ENCODE data around the gene TMEM156. TPM values are rescaled to one million over a fixed set of nuclear protein-coding genes. Genes with fewer than 3 reads are reported as not detected.

Gene TMEM156
- total RNA-seq, 4 donors from 2014 or later: 0.15 to 9.6 (median 1.1) TPM; not detected in 1

DNA sequence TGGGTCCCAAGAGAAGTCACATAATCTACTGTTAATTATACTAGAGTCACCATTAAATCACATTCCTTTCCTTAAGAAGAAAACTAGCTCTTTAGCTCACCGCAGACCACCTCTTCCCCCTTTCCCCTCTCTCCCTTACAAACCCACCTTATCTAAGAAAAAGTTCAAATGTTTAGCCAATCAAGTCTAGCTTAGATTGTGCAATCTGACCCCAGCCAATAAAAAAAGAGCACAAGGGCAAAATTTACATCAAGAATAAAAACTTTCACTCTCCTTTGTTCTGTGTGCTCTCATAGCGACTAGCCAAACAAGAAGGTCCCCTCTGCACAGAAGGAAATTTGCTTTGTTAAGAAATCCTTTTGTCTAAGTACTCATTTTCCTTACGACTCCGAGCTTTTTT, 76.3 kb downstream of the TMEM156 start:
- no peaks in the 10 kb centered on the region for H3K36me3 ChIP-seq
- 85 to 86% methylated on average over 4 of the region's 4 CpGs for WGBS, 2 donors
- no peaks in the 10 kb centered on the region for H3K27me3 ChIP-seq
- peaks cover 0 to 4% (median 0%) of the 10 kb centered on the region in 3 donors for H3K4me1 ChIP-seq
- H3K9me3 ChIP-seq: no peaks in the 10 kb centered on the region
- intact Hi-C loops (cut with DNase I): no loop called here
- no peak for DNase-seq
- H3K27ac ChIP-seq: no peak overlapping the region
- H3K4me3 ChIP-seq: no peak overlapping the region
- no peak for TF ChIP-seq POLR2A (IDR thresholded peaks at IDR 0.05)
- TF ChIP-seq, protein P1, sequence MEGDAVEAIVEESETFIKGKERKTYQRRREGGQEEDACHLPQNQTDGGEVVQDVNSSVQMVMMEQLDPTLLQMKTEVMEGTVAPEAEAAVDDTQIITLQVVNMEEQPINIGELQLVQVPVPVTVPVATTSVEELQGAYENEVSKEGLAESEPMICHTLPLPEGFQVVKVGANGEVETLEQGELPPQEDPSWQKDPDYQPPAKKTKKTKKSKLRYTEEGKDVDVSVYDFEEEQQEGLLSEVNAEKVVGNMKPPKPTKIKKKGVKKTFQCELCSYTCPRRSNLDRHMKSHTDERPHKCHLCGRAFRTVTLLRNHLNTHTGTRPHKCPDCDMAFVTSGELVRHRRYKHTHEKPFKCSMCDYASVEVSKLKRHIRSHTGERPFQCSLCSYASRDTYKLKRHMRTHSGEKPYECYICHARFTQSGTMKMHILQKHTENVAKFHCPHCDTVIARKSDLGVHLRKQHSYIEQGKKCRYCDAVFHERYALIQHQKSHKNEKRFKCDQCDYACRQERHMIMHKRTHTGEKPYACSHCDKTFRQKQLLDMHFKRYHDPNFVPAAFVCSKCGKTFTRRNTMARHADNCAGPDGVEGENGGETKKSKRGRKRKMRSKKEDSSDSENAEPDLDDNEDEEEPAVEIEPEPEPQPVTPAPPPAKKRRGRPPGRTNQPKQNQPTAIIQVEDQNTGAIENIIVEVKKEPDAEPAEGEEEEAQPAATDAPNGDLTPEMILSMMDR (IDR thresholded peaks at IDR 0.05): no peak

DNA sequence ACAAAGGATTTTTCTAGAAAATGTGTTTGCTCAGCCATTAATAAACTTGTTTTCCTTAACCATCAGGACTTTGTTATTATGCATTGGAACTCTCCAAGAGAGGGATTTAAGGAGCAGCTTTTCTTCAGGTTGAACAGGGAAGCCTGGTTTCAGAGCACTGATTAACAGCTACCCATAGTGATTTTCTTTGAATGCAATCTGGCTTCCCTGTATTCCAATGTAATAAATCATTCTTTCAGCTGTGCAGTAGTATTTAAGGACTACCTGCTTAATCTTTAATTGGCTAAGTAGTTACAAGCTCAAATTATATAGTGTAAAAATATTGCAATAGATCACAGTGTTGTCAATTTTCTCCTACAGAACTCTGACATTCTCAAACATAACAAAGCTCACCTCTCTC, 77.5 kb downstream of the TMEM156 start:
- DNase-seq: no peak
- TF ChIP-seq, protein P1 (IDR thresholded peaks at IDR 0.05): no peak
- TF ChIP-seq POLR2A (IDR thresholded peaks at IDR 0.05): no peak
- H3K9me3 ChIP-seq: no peaks in the 10 kb centered on the region
- H3K4me3 ChIP-seq: no peak overlapping the region
- H3K27ac ChIP-seq: no peak overlapping the region
- H3K36me3 ChIP-seq: no peaks in the 10 kb centered on the region
- intact Hi-C loops (cut with DNase I): no loop called here
- peaks cover 0 to 10% (median 0%) of the 10 kb centered on the region in 3 donors for H3K4me1 ChIP-seq
- H3K27me3 ChIP-seq: no peaks in the 10 kb centered on the region

DNA sequence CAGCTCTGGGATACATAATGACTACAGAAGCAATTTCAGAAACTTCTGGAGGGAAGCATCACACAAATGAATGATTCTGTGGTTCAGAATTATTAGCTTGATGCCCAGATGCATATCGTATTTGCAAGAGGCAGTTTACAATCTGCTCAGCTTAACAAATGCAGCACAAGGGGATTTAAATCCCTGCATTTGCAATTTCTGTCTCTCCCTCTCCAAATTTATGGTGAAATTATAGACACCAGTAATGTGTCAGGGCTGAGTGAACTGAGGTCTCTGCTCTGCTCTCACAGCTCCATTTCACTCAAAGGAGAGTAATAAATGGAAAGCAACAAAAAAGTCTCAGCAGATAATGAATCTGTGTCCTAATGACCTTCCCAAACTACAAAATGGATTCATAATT, 80.2 kb downstream of the TMEM156 start:
- TF ChIP-seq, protein P1 (IDR thresholded peaks at IDR 0.05): no peak
- no peak for TF ChIP-seq POLR2A (IDR thresholded peaks at IDR 0.05)
- 32 to 69% methylated on average over 1 of the region's 1 CpG for WGBS, 2 donors

DNA sequence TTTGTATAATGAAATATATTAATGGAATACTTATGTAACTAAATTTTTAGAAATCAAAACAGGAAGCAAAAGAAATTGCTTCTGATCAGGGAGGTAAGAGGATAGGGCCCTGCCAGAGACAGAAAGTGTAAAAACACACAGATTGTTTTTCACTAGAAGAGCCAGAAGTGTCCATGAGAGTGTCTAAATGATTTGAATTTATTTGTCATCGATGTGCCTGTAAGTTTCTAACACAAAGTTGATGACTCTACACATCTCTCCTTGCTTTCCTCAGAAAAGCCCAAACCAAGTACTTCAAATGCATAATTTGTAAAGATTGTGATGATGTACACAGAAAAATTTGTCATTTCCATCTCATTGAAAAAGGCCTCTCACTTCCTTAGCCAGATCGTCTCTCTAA, 80.6 kb downstream of the TMEM156 start:
- intact Hi-C loops (cut with DNase I): no loop called here
- 56 to 62% methylated on average over 2 of the region's 2 CpGs for WGBS, 2 donors
- Histone ChIP-seq H3K4me1 (peaks cover 4 to 28% (median 6%) of the 10 kb centered on the region in 3 donors), H3K4me3 (no peak overlapping the region), H3K27me3 (no peaks in the 10 kb centered on the region), H3K9me3 (no peaks in the 10 kb centered on the region), H3K27ac (peak overlapping the region in 2 of 4 donors; percentile 4 to 12), H3K36me3 (no peaks in the 10 kb centered on the region)
- DNase-seq: no peak
- TF ChIP-seq, protein P1 (IDR thresholded peaks at IDR 0.05): no peak
- TF ChIP-seq POLR2A (IDR thresholded peaks at IDR 0.05): no peak

More for the DNA sequence above, 80.2 kb downstream of the TMEM156 start:
- Histone ChIP-seq H3K36me3 (no peaks in the 10 kb centered on the region), H3K9me3 (no peaks in the 10 kb centered on the region), H3K27me3 (no peaks in the 10 kb centered on the region), H3K27ac (peak overlapping the region in 2 of 4 donors; percentile 4 to 12), H3K4me1 (peaks cover 4 to 31% (median 6%) of the 10 kb centered on the region in 3 donors), H3K4me3 (no peak overlapping the region)
- DNase-seq: no peak
- intact Hi-C loops (cut with DNase I): no loop called here

DNA sequence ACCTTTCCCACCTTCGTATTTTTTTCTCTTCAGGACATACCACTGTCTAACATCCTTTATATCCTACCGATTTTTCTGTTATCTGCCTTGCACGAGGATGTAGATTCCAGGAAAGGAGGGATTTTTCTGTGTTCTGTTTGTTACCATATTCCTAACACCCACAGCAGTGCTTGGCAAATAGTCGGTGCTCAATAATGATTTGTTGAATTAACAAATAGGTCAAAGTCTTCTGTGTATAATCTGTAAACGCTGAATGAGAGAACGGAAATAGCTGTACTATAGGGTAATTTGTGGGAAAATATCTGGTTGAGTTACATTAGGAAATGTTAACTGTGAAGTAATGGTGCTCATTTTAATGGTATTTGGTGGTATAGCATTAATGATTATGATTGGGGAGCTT, 81.5 kb downstream of the TMEM156 start:
- peaks cover 4 to 28% (median 6%) of the 10 kb centered on the region in 3 donors for H3K4me1 ChIP-seq
- H3K27ac ChIP-seq: peak overlapping the region in 2 of 4 donors; percentile 61 to 69
- DNase-seq: no peak
- no peak overlapping the region for H3K4me3 ChIP-seq
- TF ChIP-seq, protein P1 (IDR thresholded peaks at IDR 0.05): no peak
- TF ChIP-seq POLR2A (IDR thresholded peaks at IDR 0.05): no peak
- H3K27me3 ChIP-seq: no peaks in the 10 kb centered on the region
- WGBS, 2 donors: 45 to 71% methylated on average over 6 of the region's 6 CpGs
- H3K36me3 ChIP-seq: peaks cover 0 to 2% (median 0%) of the 10 kb centered on the region in 3 donors
- H3K9me3 ChIP-seq: no peaks in the 10 kb centered on the region
- intact Hi-C loops (cut with DNase I): no loop called here

Data from esophagus squamous epithelium (tissue), 5 donors.